Measurements from ENCODE around the gene ZFPM1.
"Not testable (repeated sequence)": the region's sequence is repeated elsewhere in the genome, so short reads cannot be mapped to it uniquely, and the experiment has no call there.

ZFPM1 gene
- 17.5 to 35.2 (median 20.9) reads per million in 4 donors for total RNA-seq

- no peak for DNase-seq
Observed at GRCh38 chr16:88453217-88453531, at the start of gene ZFPM1. Gene ZFPM1, plus strand, starts transcription at chr16:88453280. Its CDS starts 359 bp downstream, at chr16:88453639.

- DNase-seq = no peak
Observed at GRCh38 chr16:88403794-88404581, 49.1 kb upstream of the ZFPM1 start.

- DNase-seq = no peak
Observed at GRCh38 chr16:88404769-88405168, 48.3 kb upstream of the ZFPM1 start.

GRCh38 chr16:88405216-88406060 is 47.6 kb upstream of the ZFPM1 start:
- DNase-seq = no peak

- no peak for DNase-seq
Observed at GRCh38 chr16:88406096-88407041, 46.7 kb upstream of the ZFPM1 start.

- DNase-seq = no peak
Observed at GRCh38 chr16:88407042-88407420, 46.0 kb upstream of the ZFPM1 start.

GRCh38 chr16:88407807-88408206 is 45.3 kb upstream of the ZFPM1 start:
- DNase-seq = no peak

GRCh38 chr16:88408561-88409142 is 44.4 kb upstream of the ZFPM1 start:
- no peak for DNase-seq

GRCh38 chr16:88409296-88410065 is 43.6 kb upstream of the ZFPM1 start:
- no peak for DNase-seq

GRCh38 chr16:88410297-88410968 is 42.6 kb upstream of the ZFPM1 start:
- DNase-seq = not testable (repeated sequence)

GRCh38 chr16:88411951-88412576 is 41.0 kb upstream of the ZFPM1 start:
- DNase-seq = no peak

GRCh38 chr16:88412766-88413165 is 40.3 kb upstream of the ZFPM1 start:
- no peak for DNase-seq

GRCh38 chr16:88413231-88413630 is 39.8 kb upstream of the ZFPM1 start:
- no peak for DNase-seq

GRCh38 chr16:88413631-88414030 is 39.4 kb upstream of the ZFPM1 start:
- DNase-seq = no peak

- no peak for DNase-seq
Observed at GRCh38 chr16:88414521-88415380, 38.3 kb upstream of the ZFPM1 start.

GRCh38 chr16:88415381-88415705 is 37.7 kb upstream of the ZFPM1 start:
- no peak for DNase-seq

GRCh38 chr16:88415713-88416323 is 37.3 kb upstream of the ZFPM1 start:
- DNase-seq = no peak

- no peak for DNase-seq
Observed at GRCh38 chr16:88416686-88417085, 36.4 kb upstream of the ZFPM1 start.
